ENCODE data around the gene POLE.

DNA sequence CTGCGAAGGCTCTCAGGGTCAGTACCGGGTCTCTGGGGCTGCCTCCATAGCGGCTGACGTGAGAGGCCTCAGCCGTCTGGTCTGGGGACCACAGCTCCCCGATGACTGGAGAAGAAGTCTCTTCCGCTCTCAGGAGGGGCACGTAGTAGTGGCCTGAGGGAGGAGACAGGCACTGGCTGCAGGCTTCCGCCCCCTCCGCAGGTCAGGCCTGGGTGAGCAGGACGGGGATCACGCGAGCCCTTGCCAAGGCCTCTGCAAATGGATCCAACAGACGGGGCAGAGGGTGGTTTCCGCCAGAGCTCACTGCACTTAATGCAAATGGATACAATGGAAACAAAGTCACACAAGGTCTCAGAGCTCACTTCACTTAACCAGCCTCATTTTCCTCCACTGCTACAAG lies 49.8 kb upstream of the POLE start:
- TF ChIP-seq POLR2A (IDR thresholded peaks at IDR 0.05) (no peak), CTCF (IDR thresholded peaks at IDR 0.05) (no peak)

All from thyroid gland (tissue), 4 donors.